Measurements from ENCODE around the gene SLC4A1. TPM values are rescaled to one million over a fixed set of nuclear protein-coding genes. Genes with fewer than 3 reads are reported as not detected.

SLC4A1 gene
- total and polyA plus RNA-seq, 3 donors from 2014 or later, result 0.12 to 0.71 (median 0.37) TPM

DNA sequence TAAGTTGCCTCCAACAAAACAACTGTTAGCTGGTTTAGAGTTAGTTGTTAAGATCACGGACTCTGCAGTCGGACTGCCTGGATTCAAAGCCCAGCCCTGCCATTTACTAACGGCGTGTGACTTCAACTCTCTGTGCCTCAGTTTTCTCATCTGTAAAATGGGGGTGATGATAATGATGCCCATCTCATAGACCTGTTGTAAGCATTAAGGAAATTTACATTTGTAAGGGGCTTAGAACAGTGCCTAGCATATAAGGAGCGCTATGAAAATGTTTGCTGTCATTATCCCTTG lies 825 bp downstream of the SLC4A1 start:
- H3K9me3 ChIP-seq, result no peaks in the 10 kb centered on the region
- H3K27ac ChIP-seq, result no peak overlapping the region
- H3K4me1 ChIP-seq, result no peaks in the 10 kb centered on the region
- intact Hi-C loops (cut with DNase I; ENCODE audit: low total_unique reads), result no loop called here
- H3K36me3 ChIP-seq (ENCODE audit: low read depth, missing control alignments), result no peaks in the 10 kb centered on the region
- WGBS, 2 donors, result 92 to 95% methylated on average over 5 of the region's 5 CpGs
- no peak overlapping the region for H3K4me3 ChIP-seq
- TF ChIP-seq, protein P1, sequence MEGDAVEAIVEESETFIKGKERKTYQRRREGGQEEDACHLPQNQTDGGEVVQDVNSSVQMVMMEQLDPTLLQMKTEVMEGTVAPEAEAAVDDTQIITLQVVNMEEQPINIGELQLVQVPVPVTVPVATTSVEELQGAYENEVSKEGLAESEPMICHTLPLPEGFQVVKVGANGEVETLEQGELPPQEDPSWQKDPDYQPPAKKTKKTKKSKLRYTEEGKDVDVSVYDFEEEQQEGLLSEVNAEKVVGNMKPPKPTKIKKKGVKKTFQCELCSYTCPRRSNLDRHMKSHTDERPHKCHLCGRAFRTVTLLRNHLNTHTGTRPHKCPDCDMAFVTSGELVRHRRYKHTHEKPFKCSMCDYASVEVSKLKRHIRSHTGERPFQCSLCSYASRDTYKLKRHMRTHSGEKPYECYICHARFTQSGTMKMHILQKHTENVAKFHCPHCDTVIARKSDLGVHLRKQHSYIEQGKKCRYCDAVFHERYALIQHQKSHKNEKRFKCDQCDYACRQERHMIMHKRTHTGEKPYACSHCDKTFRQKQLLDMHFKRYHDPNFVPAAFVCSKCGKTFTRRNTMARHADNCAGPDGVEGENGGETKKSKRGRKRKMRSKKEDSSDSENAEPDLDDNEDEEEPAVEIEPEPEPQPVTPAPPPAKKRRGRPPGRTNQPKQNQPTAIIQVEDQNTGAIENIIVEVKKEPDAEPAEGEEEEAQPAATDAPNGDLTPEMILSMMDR (IDR thresholded peaks at IDR 0.05), result no peak
- no peak for TF ChIP-seq POLR2A (IDR thresholded peaks at IDR 0.05)
- no peaks in the 10 kb centered on the region for H3K27me3 ChIP-seq
- no peak for DNase-seq

GRCh38 chr17:44266402-44267164 lies 1.4 kb downstream of the SLC4A1 start:
- Histone ChIP-seq H3K27me3 (no peaks in the 10 kb centered on the region), H3K9me3 (no peaks in the 10 kb centered on the region), H3K4me3 (no peak overlapping the region), H3K36me3 (ENCODE audit: low read depth, missing control alignments) (no peaks in the 10 kb centered on the region), H3K4me1 (no peaks in the 10 kb centered on the region), H3K27ac (no peak overlapping the region)
- intact Hi-C loops (cut with DNase I; ENCODE audit: low total_unique reads), result no loop called here
- TF ChIP-seq, protein P1 (IDR thresholded peaks at IDR 0.05), result no peak
- no peak for TF ChIP-seq POLR2A (IDR thresholded peaks at IDR 0.05)
- 53 to 80% methylated on average over 7 to 9 of the region's 9 CpGs for WGBS, 2 donors
- DNase-seq, result no peak

GRCh38 chr17:44263345-44263902 lies 4.5 kb downstream of the SLC4A1 start:
- intact Hi-C loops (cut with DNase I; ENCODE audit: low total_unique reads), result no loop called here
- H3K27me3 ChIP-seq, result no peaks in the 10 kb centered on the region
- no peak overlapping the region for H3K4me3 ChIP-seq
- no peaks in the 10 kb centered on the region for H3K4me1 ChIP-seq
- no peaks in the 10 kb centered on the region for H3K36me3 ChIP-seq (ENCODE audit: low read depth, missing control alignments)
- H3K27ac ChIP-seq, result no peak overlapping the region
- 88 to 94% methylated on average over 7 of the region's 7 CpGs for WGBS, 2 donors
- DNase-seq, result no peak
- H3K9me3 ChIP-seq, result no peaks in the 10 kb centered on the region
- TF ChIP-seq, protein P1 (IDR thresholded peaks at IDR 0.05), result no peak
- TF ChIP-seq POLR2A (IDR thresholded peaks at IDR 0.05), result no peak

- H3K4me1 ChIP-seq, result no peaks in the 10 kb centered on the region
- no peak for TF ChIP-seq POLR2A (IDR thresholded peaks at IDR 0.05)
- TF ChIP-seq, protein P1 (IDR thresholded peaks at IDR 0.05), result no peak
- WGBS, 2 donors, result 76 to 88% methylated on average over 7 to 11 of the region's 11 CpGs
These were observed 5.2 kb downstream of the SLC4A1 start for GRCh38 chr17:44262654-44263225.

More at GRCh38 chr17:44262654-44263225, 5.2 kb downstream of the SLC4A1 start:
- no peaks in the 10 kb centered on the region for H3K27me3 ChIP-seq
- H3K27ac ChIP-seq, result no peak overlapping the region
- no peak for DNase-seq
- H3K9me3 ChIP-seq, result no peaks in the 10 kb centered on the region
- no peaks in the 10 kb centered on the region for H3K36me3 ChIP-seq (ENCODE audit: low read depth, missing control alignments)
- H3K4me3 ChIP-seq, result no peak overlapping the region
- intact Hi-C loops (cut with DNase I; ENCODE audit: low total_unique reads), result no loop called here

Data from testis (tissue), 3 donors.